Neural cell (in vitro differentiated cells): Measurements from ENCODE around the gene OTOG. TPM values are rescaled to one million over a fixed set of nuclear protein-coding genes. Genes with fewer than 3 reads are reported as not detected.

Experiments used
- H2AFZ ChIP-seq: fragments of 200-600, 300-800 bp; sonication (generic), shearing (Covaris generic); 2 replicates; pipeline ENCODE4 v1.6.0; 2014; ENCODE audit warnings: low read depth, mild to moderate bottlenecking, antibody characterized with exemption, low read length, moderate library complexity
- H3F3A ChIP-seq: fragments of 200-600 bp; shearing (Covaris generic); 2 replicates; pipeline ENCODE4 v1.6.1; 2016; ENCODE audit warnings: mild to moderate bottlenecking, moderate library complexity, mixed read lengths, antibody characterized with exemption, low read length; ENCODE audit not compliant: insufficient read depth, poor library complexity, severe bottlenecking
- H3K27ac ChIP-seq: fragments of 200-600, 300-800 bp; sonication (generic), shearing (Covaris generic); 2 replicates; pipeline ENCODE4 v1.5.1; 2014; ENCODE audit warnings: mild to moderate bottlenecking, low read length, moderate library complexity
- H3K27me3 ChIP-seq: fragments of 300-800, 200-600 bp; sonication (generic), shearing (Covaris generic); 2 replicates; pipeline ENCODE4 v1.6.0; 2014; ENCODE audit warnings: mild to moderate bottlenecking, low read depth, low read length, moderate library complexity; ENCODE audit not compliant: insufficient read depth
- H3K36me3 ChIP-seq: fragments of 300-800, 200-600 bp; sonication (generic), shearing (Covaris generic); 2 replicates; pipeline ENCODE4 v1.5.1; 2014; ENCODE audit warnings: mild to moderate bottlenecking, antibody characterized with exemption, low read length, moderate library complexity; ENCODE audit not compliant: insufficient read depth
- H3K4me2 ChIP-seq: fragments of 300-800, 200-600 bp; sonication (generic), shearing (Covaris generic); 2 replicates; pipeline ENCODE4 v1.6.0; 2014; ENCODE audit warnings: mild to moderate bottlenecking, low read length
- H3K4me3 ChIP-seq: fragments of 300-800, 200-600 bp; sonication (generic), shearing (Covaris generic); 2 replicates; pipeline ENCODE4 v1.5.1; 2014; ENCODE audit warnings: mild to moderate bottlenecking, low read length, moderate library complexity
- H3K79me2 ChIP-seq: fragments of 200-600 bp; shearing (Covaris generic); replicated peaks from 2 replicates; pipeline ENCODE4 v1.6.0; 2014; ENCODE audit warnings: mild to moderate bottlenecking, low read length, moderate library complexity; ENCODE audit not compliant: insufficient read depth
- H3K9ac ChIP-seq: fragments of 300-800, 200-600 bp; sonication (generic), shearing (Covaris generic); 2 replicates; pipeline ENCODE4 v1.6.1; 2016; ENCODE audit warnings: mild to moderate bottlenecking, low read length, mixed read lengths
- H3K9me2 ChIP-seq: fragments of 200-600 bp; shearing (Covaris generic); 2 replicates; pipeline ENCODE4 v1.6.1; 2016; ENCODE audit warnings: mild to moderate bottlenecking, low read length, mixed read lengths; ENCODE audit not compliant: insufficient read depth
- H3K9me3 ChIP-seq: fragments of 200-600, 300-800 bp; sonication (generic), shearing (Covaris generic); 2 replicates; pipeline ENCODE4 v1.6.1; 2016; ENCODE audit warnings: mild to moderate bottlenecking, mixed run types, low read length, moderate library complexity, mixed read lengths
- H4K20me1 ChIP-seq: fragments of 200-600 bp; shearing (Covaris generic); 2 replicates; pipeline ENCODE4 v1.6.1; 2016; ENCODE audit warnings: mild to moderate bottlenecking, mixed run types; ENCODE audit not compliant: insufficient read depth
- CTCF ChIP-seq: fragments of 450-650 bp; IDR thresholded peaks from 2 replicates; pipeline ENCODE4 v1.5.1; 2014; ENCODE audit warnings: antibody characterized with exemption, mild to moderate bottlenecking, moderate library complexity; ENCODE audit not compliant: poor library complexity, severe bottlenecking
- EP300 ChIP-seq: fragments of 450-650 bp; conservative IDR thresholded peaks from 2 replicates; pipeline ENCODE4 v1.6.1; 2014; ENCODE audit warnings: antibody characterized with exemption, mild to moderate bottlenecking, moderate library complexity; ENCODE audit not compliant: poor library complexity, severe bottlenecking
- EZH2 ChIP-seq: fragments of 200-600, 300-800 bp; shearing (Covaris generic), sonication (generic); IDR thresholded peaks from 2 replicates; pipeline ENCODE4 v1.6.1; 2014; ENCODE audit warnings: antibody characterized with exemption, low read length, borderline replicate concordance, mild to moderate bottlenecking; ENCODE audit not compliant: insufficient read depth, poor library complexity, severe bottlenecking
- MXI1 ChIP-seq: fragments of 450-650 bp; conservative IDR thresholded peaks from 2 replicates; pipeline ENCODE4 v1.6.1; 2014; ENCODE audit warnings: antibody characterized with exemption, mild to moderate bottlenecking; ENCODE audit not compliant: poor library complexity, severe bottlenecking
- POLR2AphosphoS5 ChIP-seq: IDR thresholded peaks from 2 replicates; pipeline ENCODE4 v1.6.1; 2012
- RAD21 ChIP-seq: fragments of 450-650 bp; conservative IDR thresholded peaks from 2 replicates; pipeline ENCODE4 v1.6.1; 2014; ENCODE audit warnings: antibody characterized with exemption, mild to moderate bottlenecking, moderate library complexity
- REST ChIP-seq: IDR thresholded peaks from 2 replicates; pipeline ENCODE4 v1.6.1; 2012; ENCODE audit warnings: borderline replicate concordance
- SMC3 ChIP-seq: fragments of 450-650 bp; conservative IDR thresholded peaks from 2 replicates; pipeline ENCODE4 v1.6.1; 2014; ENCODE audit warnings: antibody characterized with exemption, mild to moderate bottlenecking, moderate library complexity; ENCODE audit not compliant: poor library complexity
- TAF1 ChIP-seq: IDR thresholded peaks from 2 replicates; pipeline ENCODE4 v1.6.1; 2012; ENCODE audit warnings: low read depth
- polyA plus RNA-seq: library from polyadenylated mRNA; depleted of rRNA; stranded (reverse); fragments of >200 nt; gene quantifications from 2 replicates; pipeline ENCODE4 v1.2.3, GENCODE V29; 2014

OTOG gene
- polyA plus RNA-seq, 1 donor from 2014 or later: not detected

- H4K20me1 ChIP-seq: no peaks in the 10 kb centered on the region
- no peak overlapping the region for H2AFZ ChIP-seq
- H3K27me3 ChIP-seq: no peaks in the 10 kb centered on the region
- no peaks in the 10 kb centered on the region for H3F3A ChIP-seq
- no peaks in the 10 kb centered on the region for H3K36me3 ChIP-seq
- H3K9me3 ChIP-seq: no peaks in the 10 kb centered on the region
- no peaks in the 10 kb centered on the region for H3K79me2 ChIP-seq
- no peaks in the 10 kb centered on the region for H3K9me2 ChIP-seq
- no peak overlapping the region for H3K4me2 ChIP-seq
- no peak overlapping the region for H3K9ac ChIP-seq
- H3K4me3 ChIP-seq: no peak overlapping the region
- H3K27ac ChIP-seq: no peak overlapping the region
- TF ChIP-seq EP300 (no peak), CTCF (no peak), MXI1 (no peak), EZH2 (no peak), RAD21 (no peak), TAF1 (no peak), REST (no peak), SMC3 (no peak), POLR2AphosphoS5 (no peak)
Measured at GRCh38 chr11:17611503-17612220, 64.6 kb downstream of the OTOG start.

- Histone ChIP-seq H3K27me3 (no peaks in the 10 kb centered on the region), H3K4me3 (no peak overlapping the region), H4K20me1 (no peaks in the 10 kb centered on the region), H3K27ac (no peak overlapping the region), H3K36me3 (no peaks in the 10 kb centered on the region), H3K9me2 (no peaks in the 10 kb centered on the region), H3K4me2 (no peak overlapping the region), H2AFZ (no peak overlapping the region), H3K79me2 (no peaks in the 10 kb centered on the region), H3F3A (no peaks in the 10 kb centered on the region), H3K9ac (no peak overlapping the region), H3K9me3 (no peaks in the 10 kb centered on the region)
- TF ChIP-seq EP300 (no peak), REST (no peak), RAD21 (no peak), POLR2AphosphoS5 (no peak)
Measured at GRCh38 chr11:17612221-17613188, 65.4 kb downstream of the OTOG start.
